HG03565 (cell line): Measurements from ENCODE around the gene DSP.

Source experiments
- ATAC-seq: cut with Tn5 transposase; IDR thresholded peaks from one replicate; pipeline ENCODE4 v1.9.1; 2021; ENCODE audit warnings: mild to moderate bottlenecking, moderate library complexity; ENCODE audit not compliant: unreplicated experiment

DSP gene, protein sequence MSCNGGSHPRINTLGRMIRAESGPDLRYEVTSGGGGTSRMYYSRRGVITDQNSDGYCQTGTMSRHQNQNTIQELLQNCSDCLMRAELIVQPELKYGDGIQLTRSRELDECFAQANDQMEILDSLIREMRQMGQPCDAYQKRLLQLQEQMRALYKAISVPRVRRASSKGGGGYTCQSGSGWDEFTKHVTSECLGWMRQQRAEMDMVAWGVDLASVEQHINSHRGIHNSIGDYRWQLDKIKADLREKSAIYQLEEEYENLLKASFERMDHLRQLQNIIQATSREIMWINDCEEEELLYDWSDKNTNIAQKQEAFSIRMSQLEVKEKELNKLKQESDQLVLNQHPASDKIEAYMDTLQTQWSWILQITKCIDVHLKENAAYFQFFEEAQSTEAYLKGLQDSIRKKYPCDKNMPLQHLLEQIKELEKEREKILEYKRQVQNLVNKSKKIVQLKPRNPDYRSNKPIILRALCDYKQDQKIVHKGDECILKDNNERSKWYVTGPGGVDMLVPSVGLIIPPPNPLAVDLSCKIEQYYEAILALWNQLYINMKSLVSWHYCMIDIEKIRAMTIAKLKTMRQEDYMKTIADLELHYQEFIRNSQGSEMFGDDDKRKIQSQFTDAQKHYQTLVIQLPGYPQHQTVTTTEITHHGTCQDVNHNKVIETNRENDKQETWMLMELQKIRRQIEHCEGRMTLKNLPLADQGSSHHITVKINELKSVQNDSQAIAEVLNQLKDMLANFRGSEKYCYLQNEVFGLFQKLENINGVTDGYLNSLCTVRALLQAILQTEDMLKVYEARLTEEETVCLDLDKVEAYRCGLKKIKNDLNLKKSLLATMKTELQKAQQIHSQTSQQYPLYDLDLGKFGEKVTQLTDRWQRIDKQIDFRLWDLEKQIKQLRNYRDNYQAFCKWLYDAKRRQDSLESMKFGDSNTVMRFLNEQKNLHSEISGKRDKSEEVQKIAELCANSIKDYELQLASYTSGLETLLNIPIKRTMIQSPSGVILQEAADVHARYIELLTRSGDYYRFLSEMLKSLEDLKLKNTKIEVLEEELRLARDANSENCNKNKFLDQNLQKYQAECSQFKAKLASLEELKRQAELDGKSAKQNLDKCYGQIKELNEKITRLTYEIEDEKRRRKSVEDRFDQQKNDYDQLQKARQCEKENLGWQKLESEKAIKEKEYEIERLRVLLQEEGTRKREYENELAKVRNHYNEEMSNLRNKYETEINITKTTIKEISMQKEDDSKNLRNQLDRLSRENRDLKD (N-terminal part only)

DNA sequence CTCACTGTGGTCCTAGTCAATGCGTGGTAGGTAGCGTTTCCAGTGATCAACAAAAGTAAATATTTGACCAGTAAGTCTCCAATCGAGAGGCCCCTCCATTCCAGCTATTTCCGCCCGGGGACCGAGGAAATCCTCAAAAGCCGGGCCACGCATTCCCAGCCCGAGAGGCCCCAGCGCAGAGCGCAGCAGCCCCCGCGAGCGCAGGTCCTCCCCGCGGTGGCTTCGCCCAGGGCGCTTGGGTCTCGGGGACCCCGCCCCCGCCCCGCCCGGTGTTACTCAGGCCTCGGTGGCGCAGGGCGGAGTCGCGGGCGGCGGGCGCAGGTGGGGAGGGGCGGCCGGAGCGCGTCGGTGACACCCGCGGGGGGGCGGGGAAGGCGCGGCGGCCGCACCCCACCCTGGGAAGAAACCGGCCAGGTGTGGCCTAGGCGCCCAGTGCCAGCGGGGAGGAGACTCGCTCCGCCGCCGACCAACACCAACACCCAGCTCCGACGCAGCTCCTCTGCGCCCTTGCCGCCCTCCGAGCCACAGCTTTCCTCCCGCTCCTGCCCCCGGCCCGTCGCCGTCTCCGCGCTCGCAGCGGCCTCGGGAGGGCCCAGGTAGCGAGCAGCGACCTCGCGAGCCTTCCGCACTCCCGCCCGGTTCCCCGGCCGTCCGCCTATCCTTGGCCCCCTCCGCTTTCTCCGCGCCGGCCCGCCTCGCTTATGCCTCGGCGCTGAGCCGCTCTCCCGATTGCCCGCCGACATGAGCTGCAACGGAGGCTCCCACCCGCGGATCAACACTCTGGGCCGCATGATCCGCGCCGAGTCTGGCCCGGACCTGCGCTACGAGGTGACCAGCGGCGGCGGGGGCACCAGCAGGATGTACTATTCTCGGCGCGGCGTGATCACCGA is at the start of gene DSP:
Gene DSP (plus strand): TSS at position 497 of the 890 bp plus-strand sequence. CDS start 245 bp downstream, at position 742.
- no peak for ATAC-seq

DNA sequence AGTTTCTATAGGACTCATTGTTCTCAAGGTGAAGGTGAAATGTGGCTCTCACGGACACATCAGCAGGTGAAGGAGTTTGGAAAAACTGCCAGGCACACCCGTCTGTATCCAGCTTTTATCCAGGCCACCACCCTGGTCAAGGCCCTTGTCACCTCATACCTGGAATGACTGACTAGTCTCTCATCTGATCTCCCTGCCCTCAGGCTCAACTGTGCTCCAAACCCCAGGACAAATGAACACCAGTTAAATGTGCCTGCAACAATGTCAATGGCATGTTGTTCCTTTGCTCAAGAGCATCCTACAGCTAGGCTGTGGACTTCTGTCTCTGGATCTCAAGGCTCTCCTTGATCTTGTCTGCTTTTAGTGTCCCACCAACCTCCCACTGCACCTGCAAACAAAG is 47.6 kb upstream of the DSP start:
- ATAC-seq: no peak

DNA sequence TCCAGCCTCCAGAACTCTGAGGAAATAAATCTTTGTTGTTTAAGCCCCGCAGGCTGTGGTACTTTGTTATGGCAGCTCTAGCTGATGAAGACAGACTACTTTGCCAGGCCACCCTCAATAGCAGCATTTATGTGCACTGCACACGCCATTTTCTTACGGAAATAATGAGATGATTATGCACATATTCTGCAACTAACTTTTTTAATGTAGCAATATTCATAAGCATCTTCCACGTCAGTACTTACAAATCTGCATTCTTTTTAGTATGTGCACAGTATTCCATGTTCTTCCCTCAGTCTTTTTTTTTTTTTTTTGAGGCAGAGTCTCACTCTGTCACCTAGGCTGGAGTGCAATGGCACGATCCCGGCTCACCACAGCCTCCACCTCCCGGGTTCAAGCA is 46.8 kb upstream of the DSP start:
- no peak for ATAC-seq

DNA sequence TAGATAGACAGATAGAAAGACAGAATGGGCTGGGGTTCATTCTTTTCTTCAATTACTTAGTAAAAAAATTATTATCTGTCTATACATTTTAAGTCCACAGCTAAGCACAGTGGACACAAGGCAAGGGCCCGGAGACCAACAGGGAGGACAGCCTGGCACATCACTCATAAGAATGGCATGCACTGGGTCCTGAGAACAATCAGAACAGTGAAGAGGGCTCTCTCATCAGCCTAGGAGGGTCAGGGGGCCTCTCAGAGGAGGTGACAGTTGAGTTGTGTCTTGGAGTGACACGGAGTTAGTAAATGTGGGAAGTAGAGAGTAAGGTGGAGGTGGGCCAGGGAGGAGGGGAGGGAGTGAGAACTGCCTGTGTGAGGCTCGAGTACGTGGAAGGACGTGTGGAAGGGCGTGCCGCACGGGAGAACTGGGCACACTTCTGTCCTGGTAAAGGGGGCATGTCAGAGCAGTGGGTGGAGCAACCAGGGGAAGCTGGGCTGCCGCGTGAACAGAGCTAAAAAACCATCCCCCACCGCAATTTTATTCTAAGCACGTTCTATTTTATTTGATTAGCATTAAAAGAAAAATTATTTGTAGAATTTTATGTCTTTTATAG is 45.1 kb upstream of the DSP start:
- ATAC-seq: no peak

DNA sequence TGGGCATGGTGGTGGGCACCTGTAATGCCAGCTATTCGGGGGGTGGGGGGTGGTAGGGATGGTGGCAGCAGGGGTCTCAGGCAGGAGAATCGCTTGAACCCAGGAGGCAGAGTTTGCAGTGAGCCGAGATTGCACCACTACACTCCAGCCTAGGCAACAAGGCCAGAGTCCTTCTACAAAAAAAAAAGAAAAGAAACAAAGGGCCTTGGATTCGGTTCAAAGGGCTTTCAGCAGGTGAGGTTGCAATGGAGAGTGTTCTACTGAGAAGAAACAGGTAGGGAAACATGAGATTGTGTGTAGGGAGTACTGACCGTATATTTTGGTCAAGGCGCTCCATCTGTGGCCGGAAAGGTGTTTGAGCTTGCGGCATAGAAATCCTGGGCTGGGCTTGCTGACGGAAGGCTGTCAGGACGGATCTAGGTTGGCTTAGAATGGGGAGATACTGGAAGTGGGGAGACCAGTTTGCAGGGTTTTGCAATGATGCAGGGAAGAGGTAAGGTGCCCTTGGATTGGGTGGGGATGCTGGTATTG is 40.7 kb upstream of the DSP start:
- ATAC-seq: no peak

DNA sequence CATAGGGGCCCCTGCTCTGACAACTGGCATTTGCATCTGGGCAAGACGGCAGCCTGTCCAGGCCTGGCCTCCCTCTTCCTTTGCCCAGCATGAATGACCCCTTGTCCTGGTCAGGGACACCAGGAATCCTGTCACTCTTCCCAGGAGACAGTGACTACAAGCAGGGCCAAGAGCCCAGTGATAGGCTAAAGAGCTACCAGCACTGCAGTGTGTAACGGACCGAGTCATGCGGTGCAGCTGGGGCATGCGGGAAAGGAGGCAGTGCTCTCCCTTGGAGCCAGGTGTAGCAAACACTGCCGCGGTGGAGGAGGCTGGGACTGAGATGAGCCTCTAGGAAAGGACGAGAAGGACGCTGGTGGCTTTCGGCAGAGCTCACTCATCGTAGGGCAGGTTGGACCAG is 38.7 kb upstream of the DSP start:
- ATAC-seq: no peak

DNA sequence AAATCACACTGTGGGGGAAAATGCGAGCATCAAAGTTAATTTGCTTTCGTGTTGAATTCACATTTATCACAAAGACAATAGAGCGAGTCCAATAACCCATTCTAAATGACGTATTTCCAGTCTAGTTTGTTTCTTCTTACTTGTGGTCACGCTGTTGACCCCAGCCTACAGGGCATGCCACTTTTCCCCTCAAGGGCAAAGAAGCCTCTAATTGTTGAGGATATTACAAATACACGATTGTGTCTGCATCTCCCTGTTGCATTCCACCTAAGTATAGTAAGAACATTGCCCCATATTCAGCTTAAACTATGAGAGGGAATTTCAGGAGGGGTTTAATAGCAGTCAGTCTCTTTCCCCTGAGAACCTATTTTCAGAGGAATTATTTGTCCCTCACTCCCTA is 37.4 kb upstream of the DSP start:
- ATAC-seq: no peak

DNA sequence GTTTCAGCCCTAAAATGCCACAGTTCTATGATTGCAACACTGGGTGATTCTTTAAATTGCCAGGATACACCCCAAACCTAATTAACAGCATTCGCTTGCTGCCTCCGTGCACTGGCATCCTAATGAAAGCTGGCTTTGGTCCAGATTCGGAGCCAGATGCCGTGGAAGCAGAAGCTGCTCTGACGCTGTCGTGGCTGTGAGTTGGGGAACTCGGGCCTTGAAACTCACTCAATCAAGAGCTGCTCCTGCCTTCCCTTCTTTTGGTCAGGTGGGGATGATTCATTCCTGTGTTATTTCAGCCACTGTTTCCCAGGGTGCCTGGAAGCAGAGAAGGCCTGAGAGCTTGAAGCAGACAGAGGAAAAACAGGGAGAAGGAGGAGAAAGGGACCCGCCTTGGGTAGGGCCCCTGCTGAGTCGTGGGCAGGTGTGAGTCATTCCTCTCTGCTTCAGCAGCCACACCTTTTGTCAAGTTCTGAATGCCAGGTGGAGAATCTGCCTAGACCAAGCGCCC is 36.2 kb upstream of the DSP start:
- ATAC-seq: no peak

DNA sequence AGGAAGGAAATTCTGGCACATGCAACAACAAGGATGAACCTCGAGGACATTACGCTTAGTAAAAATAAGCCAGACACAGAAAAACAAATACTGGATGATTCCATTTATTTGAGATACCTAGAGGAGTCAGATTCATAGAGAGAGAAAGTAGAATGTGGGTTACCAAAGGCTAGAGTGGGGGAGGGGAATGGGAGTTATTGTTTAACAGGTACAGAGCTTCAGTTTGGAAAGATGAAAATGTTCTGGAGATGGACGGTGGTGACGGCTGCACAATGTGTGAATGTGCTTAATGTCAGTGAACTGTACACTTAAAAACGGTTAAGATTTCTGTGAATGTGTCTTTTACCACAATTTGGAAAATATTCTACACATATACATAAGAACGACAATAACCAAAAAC is 33.9 kb upstream of the DSP start:
- no peak for ATAC-seq

DNA sequence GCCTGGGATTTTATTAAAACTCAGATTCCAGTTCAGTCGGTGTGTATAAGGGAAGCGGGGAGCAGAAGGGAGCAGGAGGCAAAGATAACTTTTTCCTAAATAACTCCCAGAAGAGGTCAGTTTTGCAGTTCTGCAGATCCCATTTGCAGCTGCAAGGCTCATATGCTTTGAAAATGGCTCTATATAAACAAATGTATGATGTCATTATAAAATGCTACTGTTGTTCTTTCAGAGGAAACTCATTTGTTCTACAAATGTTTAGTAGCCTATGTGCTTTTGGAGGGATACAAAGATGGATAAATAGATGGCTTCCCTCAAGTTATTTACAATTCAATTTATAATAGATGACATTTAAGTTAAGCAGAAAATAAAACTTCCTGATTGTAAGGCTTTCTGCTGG is 29.2 kb upstream of the DSP start:
- ATAC-seq: no peak

DNA sequence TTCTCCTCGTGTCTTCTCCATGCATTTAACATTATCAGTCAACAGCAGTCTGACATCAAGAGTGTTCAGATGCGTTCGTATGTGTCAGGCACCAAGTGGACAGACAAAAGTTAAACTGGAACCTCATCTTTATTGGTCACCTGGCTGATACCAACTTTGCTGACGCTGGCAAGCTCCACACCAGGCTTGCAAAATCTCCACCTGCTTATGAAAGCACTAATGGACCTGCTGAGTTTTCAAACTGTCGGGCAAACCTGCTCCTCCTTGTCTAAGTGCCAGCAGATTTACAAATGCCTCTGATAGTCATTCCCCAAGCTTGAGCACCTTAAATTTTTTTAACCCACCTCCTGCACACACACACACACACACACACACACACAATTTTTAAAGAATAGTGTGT is 27.9 kb upstream of the DSP start:
- ATAC-seq: no peak

DNA sequence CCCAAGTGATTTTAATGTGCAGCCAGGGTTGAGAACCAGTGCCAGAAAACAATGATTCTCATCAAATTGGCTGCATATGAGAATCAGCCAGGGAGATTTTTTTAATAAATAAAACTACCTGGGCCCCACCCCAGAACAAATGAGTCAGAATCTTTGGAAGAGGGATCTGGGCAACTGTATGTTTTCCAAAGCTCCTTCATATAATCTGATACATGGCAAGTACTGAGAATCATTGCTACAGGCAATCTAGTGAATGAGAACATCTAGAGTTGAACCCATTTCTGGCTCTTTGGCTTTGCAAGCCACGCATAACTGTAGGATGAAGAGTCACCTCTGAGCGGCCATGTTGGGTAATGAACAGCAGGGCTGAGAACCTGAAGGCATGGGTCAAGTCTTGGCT is 26.1 kb upstream of the DSP start:
- ATAC-seq: no peak

DNA sequence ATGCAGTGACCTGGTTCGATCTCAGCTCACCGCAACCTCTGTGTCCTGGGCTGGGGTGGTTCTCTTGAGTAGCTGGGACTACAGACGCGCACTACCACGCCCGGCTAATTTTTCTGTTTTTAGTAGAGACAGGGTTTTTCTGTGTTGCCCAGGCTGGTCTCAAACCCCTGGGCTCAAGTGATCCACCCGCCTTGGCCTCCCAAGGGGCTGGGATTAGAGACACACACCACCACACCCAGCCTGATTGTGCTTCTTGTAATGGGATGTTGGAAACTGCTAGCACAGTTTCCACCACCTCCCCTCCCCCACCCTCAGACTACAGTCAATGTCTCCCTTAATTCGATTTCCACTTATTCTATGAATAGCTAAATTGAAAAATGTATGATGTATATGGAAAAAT is 22.6 kb upstream of the DSP start:
- no peak for ATAC-seq

DNA sequence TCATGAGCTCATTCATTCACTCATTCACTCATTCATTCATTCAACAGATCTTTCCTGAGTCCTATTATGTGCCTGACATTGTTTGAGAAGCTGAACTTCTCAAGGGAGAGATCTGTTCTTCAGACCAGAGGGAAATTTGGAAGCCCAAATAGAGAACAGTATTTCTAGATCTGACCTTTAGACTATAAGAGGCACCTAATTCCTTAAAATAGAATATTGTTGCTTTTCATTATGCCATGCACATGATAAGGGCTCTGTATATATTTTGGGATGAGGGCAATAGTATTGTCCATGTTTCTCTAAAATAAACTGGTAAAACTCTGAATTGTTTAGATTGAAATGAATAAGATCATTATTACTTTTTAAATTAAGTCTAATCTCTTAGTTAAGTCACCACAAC is 18.6 kb upstream of the DSP start:
- no peak for ATAC-seq

DNA sequence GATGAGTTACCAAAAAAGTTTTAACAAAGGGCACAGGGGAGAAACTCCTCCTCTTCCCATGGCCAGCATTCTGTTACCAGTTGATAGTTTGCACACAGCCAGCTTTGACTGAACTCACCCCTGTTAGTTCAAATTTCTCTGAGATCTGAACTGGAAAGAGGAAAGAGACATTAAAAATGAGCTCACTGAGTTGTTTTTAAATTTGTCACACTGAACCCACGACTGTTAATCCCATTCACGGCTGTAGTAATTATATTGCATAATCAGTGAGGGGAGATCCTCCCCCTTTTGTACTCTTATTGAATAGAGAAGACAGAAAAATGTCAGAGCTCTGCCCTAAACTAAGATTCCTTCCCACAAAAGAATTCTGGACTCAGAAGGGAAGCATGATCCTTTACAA is 17.5 kb upstream of the DSP start:
- ATAC-seq: no peak

DNA sequence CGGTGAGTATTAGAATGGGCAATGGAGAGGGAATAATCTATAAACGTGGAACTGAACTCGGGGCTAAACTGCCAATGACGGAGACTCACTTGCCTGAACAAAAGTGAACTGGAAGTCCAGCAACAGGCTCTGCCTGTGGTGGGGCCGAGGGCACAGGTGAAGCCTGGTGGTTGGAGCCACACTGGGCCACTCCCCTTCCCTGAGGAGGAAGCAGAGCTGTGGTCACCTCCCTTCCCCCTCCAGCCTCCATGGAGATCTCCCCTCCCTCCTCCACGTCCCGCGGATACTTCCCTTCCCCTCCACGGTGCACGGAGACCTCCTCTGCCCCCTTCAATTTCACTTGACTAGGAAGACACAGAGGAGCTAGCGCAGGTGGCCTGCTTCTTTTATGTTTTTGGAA is 14.7 kb upstream of the DSP start:
- ATAC-seq: no peak

DNA sequence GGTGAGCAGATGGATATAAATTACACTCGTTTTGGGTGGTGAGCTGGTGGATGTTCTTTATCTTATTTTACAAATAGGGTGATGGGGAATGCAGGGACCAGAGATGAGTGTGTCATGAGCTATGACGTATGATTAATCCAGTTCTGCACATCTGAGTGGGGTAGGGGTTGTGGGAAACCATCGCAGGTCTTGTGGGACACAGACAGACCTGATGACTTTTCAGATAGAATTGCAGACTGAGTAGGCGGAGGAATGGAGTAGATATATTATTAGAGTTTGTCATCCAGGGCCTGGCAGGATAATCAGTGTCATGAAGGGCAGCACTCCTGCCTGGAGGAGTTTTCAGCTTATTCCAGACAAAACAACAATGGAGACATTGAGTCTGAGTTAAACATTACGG is 12.9 kb upstream of the DSP start:
- no peak for ATAC-seq

DNA sequence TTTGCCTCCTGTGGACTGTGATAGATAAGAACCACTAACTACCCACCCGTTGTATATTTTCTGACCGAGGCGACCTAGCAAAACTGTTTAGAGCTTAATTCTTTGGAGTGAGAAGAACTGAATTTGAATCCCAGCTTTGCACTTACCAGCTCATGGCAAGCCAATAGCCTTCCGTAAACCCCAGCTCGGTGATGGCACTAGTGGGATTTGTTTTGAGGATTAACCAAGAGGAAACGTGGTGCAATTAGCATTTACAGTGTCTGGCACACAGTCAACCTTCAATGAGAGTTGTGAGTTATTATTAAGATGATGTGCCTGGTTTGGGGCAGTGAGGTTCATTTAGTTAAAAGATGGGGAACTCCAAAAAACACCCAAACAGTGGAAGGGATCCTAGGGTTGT is 12.3 kb upstream of the DSP start:
- ATAC-seq: no peak

DNA sequence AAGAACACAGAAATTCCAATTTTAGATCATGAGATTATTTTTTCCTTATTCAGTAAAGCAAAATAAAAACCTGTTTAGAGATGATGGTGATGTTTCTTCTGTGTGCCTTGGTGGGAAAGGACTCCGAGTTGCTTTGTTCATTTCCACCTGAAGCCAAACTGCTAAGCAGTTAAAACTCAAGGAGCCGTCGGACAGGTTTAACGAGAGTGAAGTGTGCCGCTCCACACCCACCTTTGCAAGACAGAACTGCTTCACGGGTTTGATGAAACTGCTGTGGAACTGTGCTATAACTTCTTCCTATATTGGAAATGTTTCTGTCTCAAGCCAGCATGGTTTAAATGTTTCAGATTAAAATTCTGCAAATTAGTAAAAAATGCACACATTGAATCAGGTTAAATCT is 9.2 kb upstream of the DSP start:
- ATAC-seq: no peak

DNA sequence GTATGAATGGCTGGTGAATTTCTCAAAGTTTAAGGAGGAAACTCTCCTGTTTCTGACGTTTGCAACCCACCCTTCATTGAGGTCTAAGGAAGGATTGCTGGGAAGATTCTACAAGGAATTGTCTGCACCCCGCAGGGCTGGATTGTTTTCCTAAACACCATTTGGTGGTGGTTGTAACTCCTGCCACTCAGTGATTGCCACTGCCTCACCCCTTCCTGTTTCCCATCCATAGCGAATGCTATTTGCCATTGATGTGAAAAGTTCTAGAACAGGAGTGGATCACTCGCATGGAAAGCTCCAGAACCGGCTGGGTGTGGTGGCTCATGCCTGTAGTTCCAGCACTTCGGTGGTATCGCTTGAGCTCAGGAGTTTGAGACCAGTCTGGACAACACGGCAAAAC is 8.7 kb upstream of the DSP start:
- no peak for ATAC-seq
